ENCODE measurements around the gene C6. TPM values are rescaled to one million over a fixed set of nuclear protein-coding genes. Genes with fewer than 3 reads are reported as not detected.

C6 gene
- total RNA-seq, 2 donors from 2014 or later = not detected

GRCh38 chr5:41095324-41096101, 117.8 kb downstream of the C6 start:
- ATAC-seq (no peak), DNase-seq (no peak)
- Mint-ChIP-seq H3K4me3 (no peak overlapping the region), H3K36me3 (ENCODE audit: low read depth) (no peaks in the 10 kb centered on the region), H3K27me3 (no peaks in the 10 kb centered on the region), H3K4me1 (no peaks in the 10 kb centered on the region), H3K27ac (no peak overlapping the region)
- no peaks in the 10 kb centered on the region for H3K9me3 ChIP-seq (ENCODE audit: control insufficient read depth, low read length, poor library complexity, severe bottlenecking)

- H3K4me3 Mint-ChIP-seq = no peak overlapping the region
- H3K27me3 Mint-ChIP-seq = no peaks in the 10 kb centered on the region
- ATAC-seq (no peak), DNase-seq (no peak)
- H3K27ac Mint-ChIP-seq = no peak overlapping the region
- H3K9me3 ChIP-seq (ENCODE audit: control insufficient read depth, low read length, poor library complexity, severe bottlenecking) = no peaks in the 10 kb centered on the region
- no peaks in the 10 kb centered on the region for H3K4me1 Mint-ChIP-seq
- no peaks in the 10 kb centered on the region for H3K36me3 Mint-ChIP-seq (ENCODE audit: low read depth)
Measured at GRCh38 chr5:41094871-41095270, 118.5 kb downstream of the C6 start.

GRCh38 chr5:41093803-41094202, 119.5 kb downstream of the C6 start:
- ATAC-seq (no peak), DNase-seq (no peak)
- H3K36me3 Mint-ChIP-seq (ENCODE audit: low read depth) = no peaks in the 10 kb centered on the region
- H3K9me3 ChIP-seq (ENCODE audit: control insufficient read depth, low read length, poor library complexity, severe bottlenecking) = no peaks in the 10 kb centered on the region
- H3K4me1 Mint-ChIP-seq = no peaks in the 10 kb centered on the region
- H3K27me3 Mint-ChIP-seq = no peaks in the 10 kb centered on the region
- no peak overlapping the region for H3K27ac Mint-ChIP-seq
- H3K4me3 Mint-ChIP-seq = no peak overlapping the region

Other genes with a start within 250 kb of the C6 start
- not detected for gene MROH2B, start 142.2 kb downstream of the C6 start, total RNA-seq

All from T-helper 17 cell (primary cell).